MM.1S (cell line): ENCODE measurements around the gene DNAJC27.
A peak's percentile ranks its signal among the peaks of the same experiment; 100 is the strongest.

Experiments
- DNase-seq: peaks from one replicate; pipeline ENCODE4 v3.0.0-alpha.2; 2015
- H2AFZ ChIP-seq: fragments of 300-600 bp; sonication (generic); 2 replicates; pipeline ENCODE4 v1.6.0; 2016; ENCODE audit warnings: antibody characterized with exemption, low read length
- H3F3A ChIP-seq: fragments of 300-600 bp; sonication (generic); 2 replicates; pipeline ENCODE4 v1.6.1; 2016; ENCODE audit warnings: mild to moderate bottlenecking, antibody characterized with exemption, low read length, moderate library complexity, mixed read lengths; ENCODE audit not compliant: insufficient read depth
- H3K27ac ChIP-seq: fragments of 300-600 bp; sonication (generic); 2 replicates; pipeline ENCODE4 v1.5.1; 2016; ENCODE audit warnings: mild to moderate bottlenecking, low read length
- H3K27me3 ChIP-seq: fragments of 300-600 bp; sonication (generic); replicated peaks from 2 replicates; pipeline ENCODE4 v1.6.0; 2016; ENCODE audit warnings: low read length; ENCODE audit not compliant: insufficient read depth
- H3K36me3 ChIP-seq: fragments of 300-600 bp; sonication (generic); replicated peaks from 2 replicates; pipeline ENCODE4 v1.6.1; 2016; ENCODE audit warnings: mild to moderate bottlenecking, low read length, mixed read lengths; ENCODE audit not compliant: insufficient read depth
- H3K4me1 ChIP-seq: fragments of 300-600 bp; sonication (generic); 2 replicates; pipeline ENCODE4 v1.6.1; 2016; ENCODE audit warnings: low read length, mixed read lengths
- H3K4me2 ChIP-seq: fragments of 300-600 bp; sonication (generic); 2 replicates; pipeline ENCODE4 v1.6.0; 2016; ENCODE audit warnings: low read depth, low read length
- H3K4me3 ChIP-seq: fragments of 300-600 bp; sonication (generic); 2 replicates; pipeline ENCODE4 v1.5.1; 2016; ENCODE audit warnings: low read length, mixed read lengths
- H3K79me2 ChIP-seq: fragments of 300-600 bp; sonication (generic); 2 replicates; pipeline ENCODE4 v1.6.1; 2016; ENCODE audit warnings: mixed run types, low read length, mixed read lengths
- H3K9ac ChIP-seq: fragments of 300-600 bp; sonication (generic); 2 replicates; pipeline ENCODE4 v1.6.1; 2016; ENCODE audit warnings: low read length, mixed read lengths
- H3K9me2 ChIP-seq: fragments of 300-600 bp; sonication (generic); replicated peaks from 2 replicates; pipeline ENCODE4 v1.6.1; 2016; ENCODE audit warnings: mild to moderate bottlenecking, low read length, mixed read lengths; ENCODE audit not compliant: insufficient read depth
- H3K9me3 ChIP-seq: fragments of 300-600 bp; sonication (generic); replicated peaks from 2 replicates; pipeline ENCODE4 v1.6.1; 2016; ENCODE audit warnings: mild to moderate bottlenecking, low read length, mixed read lengths; ENCODE audit not compliant: insufficient read depth
- H4K20me1 ChIP-seq: fragments of 300-600 bp; sonication (generic); 2 replicates; pipeline ENCODE4 v1.6.1; 2016; ENCODE audit warnings: mild to moderate bottlenecking, low read length, moderate library complexity, mixed read lengths; ENCODE audit not compliant: insufficient read depth
- CTCF ChIP-seq: fragments of 300-600 bp; sonication (generic); IDR thresholded peaks from 2 replicates; pipeline ENCODE4 v1.5.1; 2016; ENCODE audit warnings: antibody characterized with exemption, low read length, mixed read lengths
- EZH2 ChIP-seq: fragments of 300-600 bp; sonication (generic); optimal IDR thresholded peaks from 2 replicates; pipeline ENCODE3; 2017; ENCODE audit warnings: low read depth, mild to moderate bottlenecking, antibody characterized with exemption, low read length, mixed read lengths
- EZH2phosphoT487 ChIP-seq: fragments of 300-600 bp; sonication (generic); IDR thresholded peaks from 2 replicates; pipeline ENCODE4 v1.6.1; 2018; ENCODE audit warnings: antibody characterized with exemption, low read length

DNAJC27 gene

GRCh38 chr2:24919506-24920097 lies 52.2 kb downstream of the DNAJC27 start:
- peaks cover 14% of the 10 kb centered on the region for H3F3A ChIP-seq
- H3K79me2 ChIP-seq = peaks cover 49% of the 10 kb centered on the region
- peak overlapping the region; percentile 60; the same call in 1 of the 2 replicates for H3K27ac ChIP-seq
- no peaks in the 10 kb centered on the region; the same call in none of the 2 replicates for H3K36me3 ChIP-seq
- no peaks in the 10 kb centered on the region for H3K9me2 ChIP-seq
- H4K20me1 ChIP-seq = peaks cover 14% of the 10 kb centered on the region; the same call in 1 of the 2 replicates
- H3K27me3 ChIP-seq = no peaks in the 10 kb centered on the region
- H3K9ac ChIP-seq = peak overlapping the region; percentile 77
- H3K4me2 ChIP-seq = peak overlapping the region; percentile 96
- no peak for DNase-seq
- H2AFZ ChIP-seq = peak overlapping the region; percentile 64
- TF ChIP-seq CTCF (no peak), EZH2 (no peak), EZH2phosphoT487 (no peak)
- no peaks in the 10 kb centered on the region for H3K9me3 ChIP-seq
- peaks cover 16% of the 10 kb centered on the region for H3K4me1 ChIP-seq
- H3K4me3 ChIP-seq = peak overlapping the region; percentile 75

- peak overlapping the region; percentile 77 for H3K9ac ChIP-seq
- peak overlapping the region; percentile 64 for H2AFZ ChIP-seq
Observed at GRCh38 chr2:24919037-24919505, 52.7 kb downstream of the DNAJC27 start.

GRCh38 chr2:24918326-24919036 lies 53.3 kb downstream of the DNAJC27 start:
- H3K9ac ChIP-seq = peak overlapping the region; percentile 77; the same call in 1 of the 2 replicates
- H3K9me3 ChIP-seq = no peaks in the 10 kb centered on the region
- peaks cover 14% of the 10 kb centered on the region for H3F3A ChIP-seq
- peak overlapping the region; percentile 75 for H3K4me3 ChIP-seq
- no peaks in the 10 kb centered on the region for H3K9me2 ChIP-seq
- no peak for TF ChIP-seq CTCF
- no peak for TF ChIP-seq EZH2
- TF ChIP-seq EZH2phosphoT487 = no peak
- no peak overlapping the region for H2AFZ ChIP-seq
- DNase-seq = no peak
- H3K27ac ChIP-seq = peak overlapping the region; percentile 60; the same call in 1 of the 2 replicates
- peak overlapping the region; percentile 96 for H3K4me2 ChIP-seq
- no peaks in the 10 kb centered on the region; the same call in none of the 2 replicates for H3K36me3 ChIP-seq
- peaks cover 16% of the 10 kb centered on the region for H3K4me1 ChIP-seq
- H3K79me2 ChIP-seq = peaks cover 60% of the 10 kb centered on the region
- H4K20me1 ChIP-seq = peaks cover 14% of the 10 kb centered on the region; the same call in 1 of the 2 replicates
- no peaks in the 10 kb centered on the region for H3K27me3 ChIP-seq

More at GRCh38 chr2:24919037-24919505, 52.7 kb downstream of the DNAJC27 start:
- peaks cover 14% of the 10 kb centered on the region for H3F3A ChIP-seq
- TF ChIP-seq EZH2 (no peak), EZH2phosphoT487 (no peak)
- peaks cover 14% of the 10 kb centered on the region; the same call in 1 of the 2 replicates for H4K20me1 ChIP-seq
- no peaks in the 10 kb centered on the region for H3K27me3 ChIP-seq
- peaks cover 54% of the 10 kb centered on the region for H3K79me2 ChIP-seq
- H3K4me1 ChIP-seq = peaks cover 16% of the 10 kb centered on the region
- H3K4me3 ChIP-seq = peak overlapping the region; percentile 75
- H3K36me3 ChIP-seq = no peaks in the 10 kb centered on the region; the same call in none of the 2 replicates
- H3K27ac ChIP-seq = peak overlapping the region; percentile 60; the same call in 1 of the 2 replicates
- peak overlapping the region; percentile 96 for H3K4me2 ChIP-seq
- DNase-seq = peak; percentile 85
- no peaks in the 10 kb centered on the region for H3K9me3 ChIP-seq
- H3K9me2 ChIP-seq = no peaks in the 10 kb centered on the region
